ENCODE data around the gene KAZN.

The KAZN gene

GRCh38 chr1:15148941-15149340, 550.5 kb downstream of the KAZN start:
- FAIRE-seq (no peak), DNase-seq (ENCODE audit: insufficient read length, low spot score) (no peak)
- no peak for TF ChIP-seq CTCF (IDR thresholded peaks at IDR 0.05; ENCODE audit: insufficient read depth, missing control alignments)

- no peak for TF ChIP-seq CTCF (IDR thresholded peaks at IDR 0.05; ENCODE audit: insufficient read depth, missing control alignments)
- DNase-seq (ENCODE audit: insufficient read length, low spot score) (no peak), FAIRE-seq (no peak)
Observed at GRCh38 chr1:15150376-15150775, 551.9 kb downstream of the KAZN start.

GRCh38 chr1:15151377-15151806, 552.9 kb downstream of the KAZN start:
- no peak for DNase-seq (ENCODE audit: insufficient read length, low spot score)
- TF ChIP-seq CTCF (IDR thresholded peaks at IDR 0.05; ENCODE audit: insufficient read depth, missing control alignments): no peak

GRCh38 chr1:15151871-15152270, 553.4 kb downstream of the KAZN start:
- DNase-seq (ENCODE audit: insufficient read length, low spot score) (no peak), FAIRE-seq (no peak)
- TF ChIP-seq CTCF (IDR thresholded peaks at IDR 0.05; ENCODE audit: insufficient read depth, missing control alignments): no peak

More at GRCh38 chr1:15151377-15151806, 552.9 kb downstream of the KAZN start:
- FAIRE-seq: no peak

GRCh38 chr1:15152318-15153183, 554.1 kb downstream of the KAZN start:
- TF ChIP-seq CTCF (IDR thresholded peaks at IDR 0.05; ENCODE audit: insufficient read depth, missing control alignments): peak; percentile 91
- FAIRE-seq: no peak
- no peak for DNase-seq (ENCODE audit: insufficient read length, low spot score)

- no peak for DNase-seq (ENCODE audit: insufficient read length, low spot score)
- TF ChIP-seq CTCF (IDR thresholded peaks at IDR 0.05; ENCODE audit: insufficient read depth, missing control alignments): no peak
- no peak for FAIRE-seq
Observed at GRCh38 chr1:15153184-15153841, 554.8 kb downstream of the KAZN start, which contains the start of gene TMEM51. TSS of gene TMEM51 (plus strand) at chr1:15153747. CDS start at chr1:15215088, 61,341 bp downstream.
